GM12878 (cell line): ENCODE measurements around the gene GALNS. TPM values are rescaled to one million over a fixed set of nuclear protein-coding genes. Genes with fewer than 3 reads are reported as not detected.

ENCODE experiments used
- ATAC-seq: fragments of 200-7000 bp; cut with Tn5 transposase; 3 replicates; pipeline ENCODE4 v1.9.1; 2020; ENCODE audit warnings: mild to moderate bottlenecking, moderate library complexity
- BruUV-seq: library from RNA; stranded (reverse); fragments of 400-500 nt; replicated peaks from 2 replicates; lab custom pipeline; 2021; lab: Mats Ljungman, UMichigan
- CTCF ChIA-PET: fragments of 300-600 bp; sonication (Branson Sonifier 250); formaldehyde crosslinking; extraction: SDS; loops from one replicate; lab custom pipeline; 2021; ENCODE audit warnings: inconsistent platforms; lab: Yijun Ruan, JAX
- POLR2A ChIA-PET: fragments of 350-600 bp; formaldehyde crosslinking; extraction: SDS; loops from one replicate; lab custom pipeline; 2021; ENCODE audit warnings: inconsistent platforms; lab: Charles Lee
- RAD21 ChIA-PET: fragments of 300-600 bp; sonication (Branson Sonifier 250); formaldehyde crosslinking; loops from one replicate; lab custom pipeline; 2023; ENCODE audit warnings: antibody characterized with exemption; ENCODE audit not compliant: unreplicated experiment; lab: Charles Lee
- SMC1A ChIA-PET: fragments of 300-600 bp; sonication (Branson Sonifier 250); formaldehyde crosslinking; loops from one replicate; lab custom pipeline; 2023; ENCODE audit not compliant: unreplicated experiment, uncharacterized antibody; lab: Charles Lee
- DNase-seq: peaks from one replicate; pipeline ENCODE4 v3.0.0-alpha.2; 2011; ENCODE audit warnings: low read depth, low spot score
- FAIRE-seq: peaks from 3 replicates; lab custom pipeline; 2011; peaks lifted over from hg19 to GRCh38; lab: Jason Lieb, UNC
- H2AFZ ChIP-seq: 2 replicates; pipeline ENCODE4 v1.6.0; 2011; ENCODE audit warnings: low read depth, low read length, control low read depth; ENCODE audit not compliant: control insufficient read depth
- H3K27ac ChIP-seq: 2 replicates; pipeline ENCODE4 v1.5.1; 2011; ENCODE audit warnings: control low read depth; ENCODE audit not compliant: control insufficient read depth, insufficient read depth
- H3K27me3 ChIP-seq, 2 experiments: replicated peaks in 1 of 2; 2 replicates each; pipeline versions ENCODE4 v1.6.0 to v1.6.1; 2011; ENCODE audit warnings: low read length in 1 of 2; ENCODE audit not compliant: control insufficient read depth in 2 of 2, insufficient read depth in 2 of 2
- H3K36me3 ChIP-seq, 2 experiments: 2 replicates each; pipeline ENCODE4 v1.5.1; 2011; ENCODE audit warnings: low read length in 1 of 2; ENCODE audit not compliant: control insufficient read depth in 2 of 2, insufficient read depth in 2 of 2
- H3K4me1 ChIP-seq: 2 replicates; pipeline ENCODE4 v1.6.1; 2011; ENCODE audit warnings: mild to moderate bottlenecking, low read length, moderate library complexity, mixed read lengths; ENCODE audit not compliant: control insufficient read depth, insufficient read depth
- H3K4me2 ChIP-seq: 2 replicates; pipeline ENCODE4 v1.6.0; 2011; ENCODE audit warnings: control low read depth; ENCODE audit not compliant: control insufficient read depth, insufficient read depth
- H3K4me3 ChIP-seq: fragments of 200-600 bp; sonication (generic); 2 replicates; pipeline ENCODE4 v1.5.1; 2016
- H3K79me2 ChIP-seq: 2 replicates; pipeline ENCODE4 v1.6.0; 2011; ENCODE audit warnings: low read length; ENCODE audit not compliant: control insufficient read depth, insufficient read depth
- H3K9ac ChIP-seq: 2 replicates; pipeline ENCODE4 v1.8.0; 2011; ENCODE audit warnings: low read length, control low read depth, mixed read lengths; ENCODE audit not compliant: control insufficient read depth, insufficient read depth
- H3K9me3 ChIP-seq: replicated peaks from 3 replicates; pipeline ENCODE4 v1.5.1; 2011; ENCODE audit warnings: mild to moderate bottlenecking, low read length; ENCODE audit not compliant: control insufficient read depth, insufficient read depth
- H4K20me1 ChIP-seq: 2 replicates; pipeline ENCODE4 v1.6.0; 2011; ENCODE audit not compliant: control insufficient read depth, insufficient read depth
- CEBPB ChIP-seq, 2 experiments: fragments of 150-350 bp in 1 of 2; IDR thresholded peaks; 2 replicates each; pipeline ENCODE4 v1.6.1; 2012 to 2014; ENCODE audit warnings: low read depth in 2 of 2, low read length in 2 of 2, borderline replicate concordance in 1 of 2, inconsistent platforms in 1 of 2
- EED ChIP-seq: sonication (generic); IDR thresholded peaks from 2 replicates; pipeline ENCODE4 v1.6.1; 2016; ENCODE audit warnings: antibody characterized with exemption, low read depth
- ETV6 ChIP-seq, 2 experiments: fragments of 450-650 bp in 1 of 2; IDR thresholded peaks in 1 of 2; conservative IDR thresholded peaks in 1 of 2; 2 replicates each; pipeline ENCODE4 v1.6.1; 2014; ENCODE audit warnings: antibody characterized with exemption in 1 of 2, borderline replicate concordance in 1 of 2, low read depth in 1 of 2, mild to moderate bottlenecking in 1 of 2, moderate library complexity in 1 of 2
- LARP7 ChIP-seq: fragments of 450-650 bp; IDR thresholded peaks from 2 replicates; pipeline ENCODE4 v1.6.1; 2017; ENCODE audit warnings: mild to moderate bottlenecking
- MTA2 ChIP-seq: fragments of 450-650 bp; IDR thresholded peaks from 2 replicates; pipeline ENCODE4 v1.6.1; 2016; ENCODE audit warnings: low read depth, mild to moderate bottlenecking, moderate library complexity
- POLR2AphosphoS5 ChIP-seq: IDR thresholded peaks from 2 replicates; pipeline ENCODE4 v1.6.1; 2011; ENCODE audit warnings: mild to moderate bottlenecking, low read length, inconsistent platforms
- POU2F2 ChIP-seq: IDR thresholded peaks from 3 replicates; pipeline ENCODE4 v1.6.1; 2011; ENCODE audit warnings: low read depth, mild to moderate bottlenecking, low read length, borderline replicate concordance
- RB1 ChIP-seq: fragments of 450-650 bp; formaldehyde crosslinking; IDR thresholded peaks from 2 replicates; pipeline ENCODE4 v1.6.1; 2017; ENCODE audit warnings: mild to moderate bottlenecking, borderline replicate concordance
- RFX5 ChIP-seq: IDR thresholded peaks from 2 replicates; pipeline ENCODE4 v1.6.1; 2011; ENCODE audit warnings: low read depth, low read length, improper control_type of control experiment
- SREBF2 ChIP-seq: IDR thresholded peaks from 2 replicates; pipeline ENCODE4 v1.6.1; 2012; ENCODE audit warnings: mild to moderate bottlenecking, low read length
- WGBS: methylation state at CpG from one replicate; pipeline ENCODE4 v1.1.6; 2016; ENCODE audit warnings: low lambda C conversion rate; ENCODE audit not compliant: insufficient replicate concordance, insufficient coverage; ENCODE audit errors: missing lambda C conversion rate; 5-methylcytosine and 5-hydroxymethylcytosine counted together
- in situ Hi-C: fragments of 300-500 bp; cut with MboI; formaldehyde crosslinking; loops from 9 replicates; pipeline ENCODE4 v1.14.3; 2018; ENCODE audit warnings: mixed read lengths
- intact Hi-C: fragments of 100-400 bp; cut with micrococcal nuclease; formaldehyde crosslinking; loops from one replicate; pipeline ENCODE4 v1.14.2; 2022; ENCODE audit not compliant: unreplicated experiment
- polyA plus RNA-seq, 11 experiments: library from polyadenylated mRNA; depleted of rRNA in 4 of 11; unstranded in 6 of 11; stranded (reverse) in 5 of 11; fragments of >200 nt; fragmentation: Nextera tagmentation in 4 of 11; fragmentation: Illumina TruSeq in 1 of 11; extraction: Ambion mirVana in 4 of 11; extraction: Trizol in 1 of 11; gene quantifications; 1 replicate in 1 of 11; 2 replicates in 10 of 11; pipeline versions ENCODE4 v1.2.1 to v1.2.3, GENCODE V29; 2011 to 2016; ENCODE audit warnings: inconsistent platforms in 2 of 11, missing spikeins in 2 of 11, low read depth in 1 of 11
- total RNA-seq, 4 experiments: library from RNA; depleted of rRNA in 3 of 4; stranded (reverse); fragments of >200 nt in 3 of 4; fragmentation: Illumina TruSeq in 1 of 4; extraction: Trizol in 1 of 4; gene quantifications; 2 replicates each; pipeline versions ENCODE4 v1.2.1 to v1.2.3, GENCODE V29; 2013 to 2021

Gene GALNS
- total and polyA plus RNA-seq, 10 of the 15 experiments (the other 5 are each of a cell fraction or from before 2014, with no cell fraction given): 0.37 to 12.4 (median 5.3) TPM

- ATAC-seq (no peak), FAIRE-seq (no peak), DNase-seq (no peak)
- RAD21 ChIA-PET: no interaction called here
- POLR2A ChIA-PET: no interaction called here
- H3K9ac ChIP-seq: no peak overlapping the region
- H3K36me3 ChIP-seq: no peaks in the 10 kb centered on the region; a peak in 3 of 4 replicates
- no peak overlapping the region for H3K27ac ChIP-seq
- H3K4me2 ChIP-seq: no peak overlapping the region
- H3K79me2 ChIP-seq: no peaks in the 10 kb centered on the region; the same call in 1 of the 2 replicates
- no peak overlapping the region for H2AFZ ChIP-seq
- BruUV-seq: no TSS peak
- no peaks in the 10 kb centered on the region for H3K9me3 ChIP-seq
- peaks cover 3% of the 10 kb centered on the region; the same call in 1 of the 2 replicates for H4K20me1 ChIP-seq
- SMC1A ChIA-PET: no interaction called here
- CTCF ChIA-PET: no interaction called here
- TF ChIP-seq ETV6 (conservative IDR thresholded peaks at IDR 0.05 in 1 of 2, IDR thresholded peaks at IDR 0.05 in 1 of 2; ENCODE audit: borderline replicate concordance in 1 of 2, low read depth in 1 of 2): no peak
- no peak for TF ChIP-seq RFX5
- TF ChIP-seq MTA2: no peak
- TF ChIP-seq LARP7: no peak
- no peak for TF ChIP-seq RB1
- TF ChIP-seq CEBPB (IDR thresholded peaks at IDR 0.05; ENCODE audit: borderline replicate concordance in 1 of 2, low read depth in 2 of 2, low read length in 2 of 2): no peak
- TF ChIP-seq POLR2AphosphoS5: no peak
- no peak for TF ChIP-seq SREBF2
- TF ChIP-seq POU2F2: no peak
- TF ChIP-seq EED: no peak
- 91% methylated on average over 13 of the region's 14 CpGs for WGBS
- in situ Hi-C loops: no loop called here
- H3K4me1 ChIP-seq: no peaks in the 10 kb centered on the region; the same call in 1 of the 2 replicates
- intact Hi-C loops: no loop called here
- H3K4me3 ChIP-seq: no peak overlapping the region
- no peaks in the 10 kb centered on the region for H3K27me3 ChIP-seq
These were observed 46.5 kb upstream of the GALNS start for GRCh38 chr16:88903267-88903666.
